NK-92 treated with Interleukin-12 subunit alpha and Interleukin-12 subunit beta, amount 100 ng/mL, for 24 hours (cell line): ENCODE measurements around the gene SLC19A1.
"Not testable (repeated sequence)": the region's sequence is repeated elsewhere in the genome, so short reads cannot be mapped to it uniquely, and the experiment has no call there.

Source experiments
- DNase-seq: peaks from one replicate; lab custom pipeline; 2025; lab: John Stamatoyannopoulos, UW

The SLC19A1 gene

GRCh38 chr21:45532826-45533360 is 9.3 kb downstream of the SLC19A1 start:
- no peak for DNase-seq

GRCh38 chr21:45531393-45532215 is 10.6 kb downstream of the SLC19A1 start:
- DNase-seq = no peak

- not testable (repeated sequence) for DNase-seq
Measured at GRCh38 chr21:45531114-45531392, 11.2 kb downstream of the SLC19A1 start.

DNA sequence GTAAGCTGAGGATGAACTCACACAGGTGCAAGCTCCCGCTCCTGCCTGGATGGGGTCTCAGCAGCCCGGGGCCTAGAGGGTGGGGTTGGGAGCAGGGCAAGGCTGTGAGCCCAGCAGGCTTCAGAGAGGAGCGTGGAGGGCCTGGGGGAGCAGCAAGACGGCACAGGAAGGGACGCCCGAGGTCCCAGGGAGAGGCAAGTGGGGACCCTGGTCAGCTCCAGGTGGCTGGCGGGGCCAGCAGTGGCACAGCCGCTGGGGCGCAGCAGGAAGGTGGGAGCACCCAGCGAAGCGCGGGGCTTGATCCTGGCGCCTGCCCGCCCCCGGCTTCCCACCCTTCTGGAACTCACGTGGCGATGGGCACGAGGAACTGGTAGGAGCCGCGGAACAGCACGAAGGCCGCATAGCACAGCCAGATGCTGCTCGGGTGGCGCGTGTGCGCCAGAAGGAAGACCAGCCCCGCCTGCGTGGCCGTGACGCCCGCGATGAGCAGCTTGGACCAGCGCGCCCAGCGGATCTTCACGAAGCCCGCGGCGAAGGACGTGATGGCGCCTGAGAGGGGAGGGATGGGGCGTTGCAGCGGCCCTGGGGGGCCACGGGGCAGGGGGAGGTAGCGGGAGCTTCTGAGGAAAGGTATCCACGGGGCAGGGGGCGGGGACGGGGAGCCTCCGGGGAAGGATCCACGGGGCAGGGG is 11.7 kb downstream of the SLC19A1 start:
- no peak for DNase-seq

DNA sequence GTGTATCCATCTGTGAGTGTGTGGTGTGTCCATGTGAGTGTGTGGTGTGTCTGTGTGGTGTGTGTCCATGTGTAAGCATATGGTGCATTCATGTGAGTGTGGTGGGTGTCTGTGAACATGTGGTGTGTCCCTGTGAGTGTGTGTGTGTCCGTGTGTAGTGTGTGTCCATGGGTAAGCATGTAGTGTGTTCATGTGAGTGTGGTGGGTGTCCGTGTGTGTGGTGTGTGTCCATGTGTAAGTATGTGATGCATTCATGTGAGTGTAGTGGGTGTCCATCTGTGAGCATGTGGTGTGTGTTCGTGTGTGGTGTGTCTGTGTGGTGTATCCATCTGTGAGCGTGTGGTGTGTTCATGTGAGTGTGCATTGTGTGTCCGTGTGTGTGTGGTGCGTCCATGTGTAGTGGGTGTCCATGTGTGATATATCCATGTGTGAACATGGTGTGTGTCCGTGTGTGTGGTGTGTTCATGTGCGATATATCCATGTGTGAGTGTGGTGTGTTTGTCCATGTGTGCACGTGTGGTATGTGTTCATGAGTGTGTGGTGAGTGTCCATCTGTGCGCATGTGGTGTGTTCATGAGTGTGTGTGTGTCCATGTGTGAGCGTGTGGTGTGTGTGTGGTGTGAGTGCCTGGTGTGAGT is 12.3 kb downstream of the SLC19A1 start:
- DNase-seq = no peak

GRCh38 chr21:45528981-45529784 is 13.1 kb downstream of the SLC19A1 start:
- DNase-seq = no peak

DNA sequence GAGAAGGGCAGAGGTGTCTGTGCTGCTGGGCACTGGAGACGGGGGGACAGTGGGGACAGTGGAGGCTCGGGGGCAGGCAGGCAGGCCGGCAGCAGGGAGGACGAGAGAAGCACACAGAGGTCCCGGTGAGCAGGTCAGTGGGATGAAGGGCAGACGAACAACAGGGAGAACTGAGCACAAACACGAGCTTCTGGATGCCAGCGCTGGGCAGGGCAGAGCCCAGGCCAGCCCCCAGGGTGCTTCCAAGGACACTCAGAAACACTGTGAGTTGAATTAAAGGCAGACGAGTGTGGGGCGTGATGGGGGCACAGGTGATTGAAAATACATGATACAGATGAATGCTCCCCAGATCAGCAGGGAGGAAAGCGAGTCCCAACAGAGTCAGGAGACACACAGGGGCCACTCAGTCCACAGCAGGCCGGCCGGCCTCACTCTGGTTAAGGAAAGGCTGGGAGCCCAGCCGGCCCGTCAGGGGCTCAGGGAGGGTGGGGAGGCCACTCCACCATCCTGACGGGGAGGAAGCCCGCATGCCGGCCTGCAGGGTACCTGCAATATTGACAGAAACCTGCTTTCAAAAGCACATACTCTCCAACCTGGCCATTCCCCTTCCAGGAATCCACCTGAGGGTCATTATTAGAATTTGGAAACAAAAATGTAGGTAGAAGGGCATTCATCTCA is 14.1 kb downstream of the SLC19A1 start:
- no peak for DNase-seq

GRCh38 chr21:45527151-45527999 is 14.9 kb downstream of the SLC19A1 start:
- not testable (repeated sequence) for DNase-seq

- DNase-seq = no peak
Measured at GRCh38 chr21:45525910-45526306, 16.3 kb downstream of the SLC19A1 start.

GRCh38 chr21:45525153-45525909 is 16.9 kb downstream of the SLC19A1 start:
- DNase-seq = no peak

- no peak for DNase-seq
Measured at GRCh38 chr21:45524756-45525152, 17.5 kb downstream of the SLC19A1 start.

- no peak for DNase-seq
Measured at GRCh38 chr21:45523411-45524101, 18.7 kb downstream of the SLC19A1 start.

- DNase-seq = no peak
Measured at GRCh38 chr21:45522986-45523385, 19.3 kb downstream of the SLC19A1 start.

- no peak for DNase-seq
Measured at GRCh38 chr21:45522381-45522780, 19.9 kb downstream of the SLC19A1 start.

GRCh38 chr21:45521241-45521640 is 21.0 kb downstream of the SLC19A1 start:
- no peak for DNase-seq

GRCh38 chr21:45519182-45519581 is 23.1 kb downstream of the SLC19A1 start:
- DNase-seq = no peak

- DNase-seq = no peak
Measured at GRCh38 chr21:45518742-45519141, 23.5 kb downstream of the SLC19A1 start.

DNA sequence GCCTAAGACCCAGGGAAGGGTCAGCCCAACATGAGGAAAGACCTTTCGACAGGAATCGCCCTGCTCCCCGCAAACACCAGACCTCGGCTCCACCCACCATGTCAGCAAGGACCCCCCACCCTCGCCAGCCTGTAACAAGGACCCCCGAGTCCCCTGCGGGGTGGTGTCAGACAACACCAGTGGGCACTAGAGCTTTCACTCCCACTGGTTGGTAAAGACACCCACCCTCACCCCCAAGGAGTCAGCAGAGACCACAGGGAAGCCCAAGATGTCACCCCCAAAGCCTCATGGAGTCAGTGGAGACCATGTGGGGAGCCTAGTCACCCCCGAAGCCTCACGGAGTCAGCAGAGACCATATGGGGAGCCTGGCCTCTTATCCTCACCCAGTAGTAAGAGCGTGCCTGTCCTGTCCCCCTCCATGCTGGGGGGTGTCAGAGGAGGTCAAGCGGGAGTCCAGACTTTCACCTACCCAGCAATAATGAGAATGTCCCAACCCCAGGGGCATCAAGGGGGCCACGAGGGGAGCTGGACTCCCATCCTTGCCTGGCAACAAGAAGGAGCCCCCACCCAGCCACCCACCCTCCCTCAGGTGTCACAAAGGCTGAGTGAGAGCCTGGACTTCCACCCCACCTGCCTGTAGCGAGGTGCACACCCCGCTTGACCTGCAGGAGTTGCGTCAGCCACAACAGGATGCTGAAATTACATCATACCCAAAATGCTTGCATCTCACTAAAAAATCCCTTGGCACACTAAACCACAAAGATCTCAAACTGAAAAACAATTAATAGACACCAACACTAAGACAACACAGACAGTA is 24.8 kb downstream of the SLC19A1 start:
- DNase-seq = peak; percentile 64
